Endodermal cell (in vitro differentiated cells): Measurements from ENCODE around the gene YWHAQ. TPM values are rescaled to one million over a fixed set of nuclear protein-coding genes. Genes with fewer than 3 reads are reported as not detected.

Experiments used
- DNase-seq: peaks from one replicate; pipeline ENCODE4 v3.0.0-alpha.2; 2017
- H3K27ac ChIP-seq: 2 replicates; pipeline ENCODE4 v1.5.1; 2013; ENCODE audit warnings: mild to moderate bottlenecking, low read depth, low read length, moderate library complexity
- H3K27me3 ChIP-seq: 2 replicates; pipeline ENCODE4 v1.6.1; 2013; ENCODE audit warnings: mild to moderate bottlenecking, low read length, moderate library complexity; ENCODE audit not compliant: insufficient read depth, control insufficient read depth, poor library complexity, severe bottlenecking
- H3K36me3 ChIP-seq: 2 replicates; pipeline ENCODE4 v1.7.0; 2013; ENCODE audit warnings: mild to moderate bottlenecking, low read length, moderate library complexity; ENCODE audit not compliant: control insufficient read depth, insufficient read depth
- H3K4me1 ChIP-seq: one replicate; pipeline ENCODE4 v1.7.0; 2013; ENCODE audit warnings: low read length; ENCODE audit not compliant: control insufficient read depth, insufficient read depth
- H3K4me3 ChIP-seq: 2 replicates; pipeline ENCODE4 v1.5.1; 2013; ENCODE audit warnings: mild to moderate bottlenecking, low read length, moderate library complexity
- H3K9ac ChIP-seq: 2 replicates; pipeline ENCODE4 v1.6.1; 2013; ENCODE audit warnings: mild to moderate bottlenecking, low read length, moderate library complexity; ENCODE audit not compliant: poor library complexity, severe bottlenecking; ENCODE audit errors: extremely low read depth
- H3K9me3 ChIP-seq: 2 replicates; pipeline ENCODE4 v1.6.1; 2013; ENCODE audit warnings: mild to moderate bottlenecking, low read length, moderate library complexity; ENCODE audit not compliant: control insufficient read depth
- H3K27ac Mint-ChIP-seq: 2 replicates; pipeline ENCODE4 v1.8.0; 2020; ENCODE audit warnings: mixed read lengths
- H3K27me3 Mint-ChIP-seq: 2 replicates; pipeline ENCODE4 v1.8.0; 2021; ENCODE audit warnings: mild to moderate bottlenecking, mixed read lengths; ENCODE audit not compliant: insufficient read depth
- H3K36me3 Mint-ChIP-seq: 2 replicates; pipeline ENCODE4 v1.8.0; 2020; ENCODE audit warnings: low read depth, mixed read lengths
- H3K4me1 Mint-ChIP-seq: 2 replicates; pipeline ENCODE4 v1.8.0; 2020; ENCODE audit warnings: mixed read lengths
- H3K4me3 Mint-ChIP-seq: 2 replicates; pipeline ENCODE4 v1.8.0; 2020; ENCODE audit warnings: mild to moderate bottlenecking, moderate library complexity, mixed read lengths
- H3K9me3 Mint-ChIP-seq: 2 replicates; pipeline ENCODE4 v1.8.0; 2020; ENCODE audit warnings: mild to moderate bottlenecking, mixed read lengths
- WGBS, 2 experiments: methylation state at CpG; one replicate each; pipeline versions ENCODE4 v1.1.5 to v1.1.7; 2013; ENCODE audit warnings: missing lambda C conversion rate in 2 of 2, mixed read lengths in 1 of 2; ENCODE audit not compliant: insufficient coverage in 1 of 2, insufficient read length in 1 of 2; 5-methylcytosine and 5-hydroxymethylcytosine counted together
- total RNA-seq, 2 donors: library from RNA; stranded (reverse); fragmentation: NEBNext Ultra II Directional in 1 of 2; extraction: Animal tissue kit (Norgen Biotek cat#: 25700) in 1 of 2; gene quantifications; 2 replicates in 1 of 2; 3 replicates in 1 of 2; pipeline ENCODE4 v1.2.1, GENCODE V29; 2021
- TF ChIP-seq, protein P1 (sequence below): fragments of 200-600 bp; sonication (generic); conservative IDR thresholded peaks from 2 replicates; pipeline ENCODE4 v1.5.0; 2021; ENCODE audit warnings: antibody characterized with exemption, mild to moderate bottlenecking

The YWHAQ gene
- total RNA-seq, 2 donors from 2014 or later, result 357 to 374 TPM

DNA sequence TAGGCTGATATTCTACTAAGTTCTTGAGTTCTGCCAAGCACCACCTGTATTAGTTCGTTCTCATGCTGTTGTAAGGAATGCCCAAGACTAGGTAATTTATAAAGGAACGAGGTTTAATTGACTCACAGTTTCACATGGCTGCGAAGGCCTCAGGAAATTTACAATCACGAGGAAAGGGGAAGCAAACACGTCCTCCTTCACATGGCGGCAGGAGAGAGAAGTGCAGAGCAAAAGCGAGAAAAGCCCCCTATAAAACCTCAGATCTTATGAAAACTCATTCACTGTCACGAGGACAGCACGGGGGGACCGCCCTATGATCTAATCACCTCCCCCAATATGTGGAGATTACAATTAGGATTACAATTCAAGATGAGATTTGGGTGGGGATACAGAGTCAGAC lies 47.7 kb upstream of the YWHAQ start:
- H3K4me3 Mint-ChIP-seq, result no peak overlapping the region
- 89 to 91% methylated on average over 4 to 7 of the region's 10 CpGs for WGBS, 2 experiments

DNA sequence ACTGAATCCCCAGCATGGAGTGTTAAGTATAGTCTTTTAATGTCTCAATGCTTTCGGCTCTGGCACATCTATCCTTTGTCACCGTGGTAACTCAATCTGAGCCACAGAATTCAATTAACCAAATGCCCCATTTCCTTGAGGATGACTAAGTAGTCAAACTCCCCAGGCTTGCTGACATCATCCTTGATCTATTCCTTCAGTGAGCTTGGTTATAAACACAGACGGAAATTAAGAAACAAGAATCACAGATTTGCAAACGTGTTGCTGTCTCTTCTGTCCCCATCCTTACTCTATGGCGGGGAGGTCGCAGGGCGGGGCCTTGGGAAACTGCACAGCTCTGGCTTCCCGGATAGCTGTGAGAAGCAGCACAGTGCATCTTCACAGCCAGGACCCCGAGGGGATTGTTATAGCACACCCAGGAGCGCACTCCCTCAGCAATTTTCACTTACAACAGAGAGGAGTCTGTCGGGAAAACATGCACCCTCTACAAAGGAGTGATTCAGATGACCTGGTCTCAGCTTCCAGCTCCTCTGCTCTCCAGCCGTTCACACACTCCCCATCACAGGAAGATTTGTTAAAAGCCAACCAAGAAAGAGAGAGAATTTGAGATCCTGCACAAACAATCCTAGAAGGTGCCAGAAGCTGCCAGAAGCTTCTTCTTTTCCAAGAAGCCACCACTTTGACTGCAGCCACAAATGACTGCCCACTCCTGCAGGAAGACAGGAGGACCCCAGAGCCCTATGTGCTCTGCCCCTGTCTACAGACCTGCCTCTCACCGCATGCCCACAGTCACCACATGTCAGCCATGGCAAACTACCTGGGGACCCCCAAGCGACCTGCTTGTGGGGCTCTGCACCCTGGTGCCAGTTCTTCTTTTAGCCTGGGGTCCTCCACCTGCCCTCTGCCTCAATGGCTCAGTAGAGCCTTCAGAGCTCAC lies 44.9 kb upstream of the YWHAQ start:
- Histone ChIP-seq H3K9me3 (no peaks in the 10 kb centered on the region), H3K27ac (peak overlapping the region; percentile 48), H3K9ac (no peak overlapping the region), H3K4me3 (no peak overlapping the region), H3K27me3 (no peaks in the 10 kb centered on the region), H3K4me1 (no peaks in the 10 kb centered on the region), H3K36me3 (no peaks in the 10 kb centered on the region)
- H3K4me3 Mint-ChIP-seq, result no peak overlapping the region
- TF ChIP-seq, protein P1, sequence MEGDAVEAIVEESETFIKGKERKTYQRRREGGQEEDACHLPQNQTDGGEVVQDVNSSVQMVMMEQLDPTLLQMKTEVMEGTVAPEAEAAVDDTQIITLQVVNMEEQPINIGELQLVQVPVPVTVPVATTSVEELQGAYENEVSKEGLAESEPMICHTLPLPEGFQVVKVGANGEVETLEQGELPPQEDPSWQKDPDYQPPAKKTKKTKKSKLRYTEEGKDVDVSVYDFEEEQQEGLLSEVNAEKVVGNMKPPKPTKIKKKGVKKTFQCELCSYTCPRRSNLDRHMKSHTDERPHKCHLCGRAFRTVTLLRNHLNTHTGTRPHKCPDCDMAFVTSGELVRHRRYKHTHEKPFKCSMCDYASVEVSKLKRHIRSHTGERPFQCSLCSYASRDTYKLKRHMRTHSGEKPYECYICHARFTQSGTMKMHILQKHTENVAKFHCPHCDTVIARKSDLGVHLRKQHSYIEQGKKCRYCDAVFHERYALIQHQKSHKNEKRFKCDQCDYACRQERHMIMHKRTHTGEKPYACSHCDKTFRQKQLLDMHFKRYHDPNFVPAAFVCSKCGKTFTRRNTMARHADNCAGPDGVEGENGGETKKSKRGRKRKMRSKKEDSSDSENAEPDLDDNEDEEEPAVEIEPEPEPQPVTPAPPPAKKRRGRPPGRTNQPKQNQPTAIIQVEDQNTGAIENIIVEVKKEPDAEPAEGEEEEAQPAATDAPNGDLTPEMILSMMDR, result no peak
- H3K4me1 Mint-ChIP-seq, result peaks cover 9% of the 10 kb centered on the region
- peak; percentile 81 for DNase-seq
- H3K27me3 Mint-ChIP-seq, result no peaks in the 10 kb centered on the region
- H3K9me3 Mint-ChIP-seq, result no peaks in the 10 kb centered on the region
- WGBS, 2 experiments, result 23 to 34% methylated on average over 9 to 14 of the region's 14 CpGs
- H3K36me3 Mint-ChIP-seq, result no peaks in the 10 kb centered on the region
- H3K27ac Mint-ChIP-seq, result peak overlapping the region; percentile 25

More for the DNA sequence above, 47.7 kb upstream of the YWHAQ start:
- H3K36me3 Mint-ChIP-seq, result no peaks in the 10 kb centered on the region
- no peaks in the 10 kb centered on the region for H3K27me3 Mint-ChIP-seq
- H3K9ac ChIP-seq, result no peak overlapping the region
- no peaks in the 10 kb centered on the region for H3K9me3 Mint-ChIP-seq
- no peak overlapping the region for H3K4me3 ChIP-seq
- TF ChIP-seq, protein P1, result no peak
- no peak overlapping the region for H3K27ac Mint-ChIP-seq
- DNase-seq, result no peak
- no peaks in the 10 kb centered on the region for H3K9me3 ChIP-seq
- H3K27me3 ChIP-seq, result no peaks in the 10 kb centered on the region
- no peak overlapping the region for H3K27ac ChIP-seq
- H3K4me1 Mint-ChIP-seq, result peaks cover 9% of the 10 kb centered on the region
- H3K36me3 ChIP-seq, result no peaks in the 10 kb centered on the region
- H3K4me1 ChIP-seq, result no peaks in the 10 kb centered on the region

DNA sequence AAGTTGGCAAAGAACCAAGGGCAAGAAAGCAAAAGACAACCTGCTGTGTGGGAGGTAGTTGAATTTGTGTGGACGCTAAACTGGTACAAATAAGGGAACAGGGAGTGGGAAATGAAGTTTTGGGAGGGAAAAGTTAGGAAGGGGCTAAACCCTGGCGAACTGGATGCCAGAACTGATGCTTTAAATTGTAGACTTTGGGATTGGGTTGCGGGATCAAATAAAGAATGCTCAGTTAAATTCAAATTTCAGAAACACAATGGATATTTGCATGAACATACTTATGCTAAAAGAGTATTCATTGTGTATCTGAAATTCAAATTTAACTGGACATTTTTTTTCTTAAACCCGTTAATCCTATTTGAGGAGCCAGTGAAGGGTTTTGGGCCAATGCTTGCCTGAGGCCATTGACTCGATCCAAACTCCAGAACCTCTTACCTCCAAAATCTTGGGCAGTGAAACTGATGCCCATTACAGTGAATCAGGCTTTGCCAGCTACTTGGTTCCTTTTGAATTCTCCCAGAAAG lies 44.2 kb upstream of the YWHAQ start:
- Mint-ChIP-seq H3K9me3 (no peaks in the 10 kb centered on the region), H3K4me1 (peaks cover 9% of the 10 kb centered on the region), H3K27ac (no peak overlapping the region), H3K27me3 (no peaks in the 10 kb centered on the region), H3K36me3 (no peaks in the 10 kb centered on the region), H3K4me3 (no peak overlapping the region)
- no peak overlapping the region for H3K4me3 ChIP-seq
- no peaks in the 10 kb centered on the region for H3K4me1 ChIP-seq
- H3K36me3 ChIP-seq, result no peaks in the 10 kb centered on the region
- DNase-seq, result no peak
- no peaks in the 10 kb centered on the region for H3K9me3 ChIP-seq
- no peaks in the 10 kb centered on the region for H3K27me3 ChIP-seq
- TF ChIP-seq, protein P1, result no peak
- 60 to 63% methylated on average over 4 to 5 of the region's 5 CpGs for WGBS, 2 experiments
- H3K27ac ChIP-seq, result peak overlapping the region; percentile 48
- H3K9ac ChIP-seq, result no peak overlapping the region
